HepG2 (cell line): Measurements from ENCODE around the gene WDCP. TPM values are rescaled to one million over a fixed set of nuclear protein-coding genes. Genes with fewer than 3 reads are reported as not detected.

Experiments
- ATAC-seq: fragments of 200-7000 bp; cut with Tn5 transposase; 3 replicates; pipeline ENCODE4 v1.9.1; 2020; ENCODE audit warnings: mild to moderate bottlenecking, moderate library complexity
- BruUV-seq: library from RNA; stranded (reverse); fragments of 400-500 nt; replicated peaks from 2 replicates; lab custom pipeline; 2021; lab: Mats Ljungman, UMichigan
- CTCF ChIA-PET: fragments of 300-600 bp; formaldehyde crosslinking; extraction: SDS; loops from one replicate; lab custom pipeline; 2021; ENCODE audit warnings: low total read pairs, inconsistent platforms, low intra/inter-chr PET ratio; lab: Yijun Ruan, JAX
- POLR2A ChIA-PET: fragments of 350-600 bp; sonication (Branson Sonifier 250); formaldehyde crosslinking; loops from one replicate; lab custom pipeline; 2020; ENCODE audit warnings: antibody characterized with exemption, inconsistent platforms; lab: Yijun Ruan, JAX
- DNase-seq: peaks from one replicate; pipeline ENCODE4 v3.0.0-alpha.2; 2015; ENCODE audit warnings: low spot score
- FAIRE-seq: peaks from 3 replicates; lab custom pipeline; 2011; peaks lifted over from hg19 to GRCh38; lab: Jason Lieb, UNC
- H2AFZ ChIP-seq: one replicate; pipeline ENCODE4 v1.6.1; 2011; ENCODE audit warnings: low read length, inconsistent platforms
- H3K27ac ChIP-seq: fragments of 300-600 bp; 3 replicates; pipeline ENCODE4 v1.8.0; 2011; ENCODE audit warnings: mixed run types, mild to moderate bottlenecking, mixed read lengths, low read length, inconsistent platforms; ENCODE audit not compliant: insufficient read depth; ENCODE audit errors: extremely low read length
- H3K27me3 ChIP-seq, 2 experiments: fragments of 200-600 bp in 1 of 2; 2 replicates in 1 of 2; 3 replicates in 1 of 2; pipeline versions ENCODE4 v1.6.0 to v1.8.0; 2011; ENCODE audit warnings: low read length in 2 of 2, mild to moderate bottlenecking in 2 of 2, moderate library complexity in 2 of 2, inconsistent platforms in 1 of 2; ENCODE audit not compliant: insufficient read depth in 2 of 2, control insufficient read depth in 1 of 2
- H3K36me3 ChIP-seq, 2 experiments: fragments of 200-600 bp in 1 of 2; replicated peaks in 1 of 2; 2 replicates in 1 of 2; 3 replicates in 1 of 2; pipeline versions ENCODE4 v1.5.1 to v1.8.0; 2011; ENCODE audit warnings: low read length in 2 of 2, inconsistent platforms in 1 of 2; ENCODE audit not compliant: insufficient read depth in 2 of 2, control insufficient read depth in 1 of 2
- H3K4me1 ChIP-seq: 2 replicates; pipeline ENCODE4 v1.5.1; 2012; ENCODE audit warnings: low read length, inconsistent platforms; ENCODE audit not compliant: insufficient read depth
- H3K4me2 ChIP-seq: 2 replicates; pipeline ENCODE4 v1.6.0; 2011; ENCODE audit warnings: low read depth, low read length, inconsistent platforms
- H3K4me3 ChIP-seq, 3 experiments: fragments of 200-600 bp in 1 of 3; sonication (generic), shearing (Covaris generic) in 1 of 3; replicated peaks in 1 of 3; 2 replicates each; pipeline ENCODE4 v1.5.1; 2011 to 2016; ENCODE audit warnings: low read length in 3 of 3, inconsistent platforms in 2 of 3, low read depth in 2 of 3, mild to moderate bottlenecking in 2 of 3, control low read depth in 1 of 3, mixed read lengths in 1 of 3; ENCODE audit not compliant: insufficient read depth in 1 of 3
- H3K79me2 ChIP-seq: one replicate; pipeline ENCODE4 v1.6.1; 2011; ENCODE audit warnings: low read length, inconsistent platforms; ENCODE audit not compliant: insufficient read depth
- H3K9ac ChIP-seq: 2 replicates; pipeline ENCODE4 v1.6.0; 2011; ENCODE audit warnings: mild to moderate bottlenecking, low read depth, low read length, inconsistent platforms; ENCODE audit not compliant: insufficient read depth
- H3K9me3 ChIP-seq: 2 replicates; pipeline ENCODE4 v1.5.1; 2012; ENCODE audit warnings: mild to moderate bottlenecking, low read length
- H4K20me1 ChIP-seq: 2 replicates; pipeline ENCODE4 v1.6.0; 2011; ENCODE audit warnings: inconsistent platforms, mild to moderate bottlenecking, low read length, moderate library complexity; ENCODE audit not compliant: insufficient read depth
- BRF2 ChIP-seq: sonication (generic); formaldehyde crosslinking; IDR thresholded peaks from 2 replicates; pipeline ENCODE4 v1.8.1; 2022; ENCODE audit warnings: mild to moderate bottlenecking, missing genetic modification reagents
- CBX5 ChIP-seq: sonication (generic); formaldehyde crosslinking; IDR thresholded peaks from 2 replicates; pipeline ENCODE4 v1.4.0; 2020; ENCODE audit warnings: missing genetic modification reagents, borderline replicate concordance
- E2F5 ChIP-seq: sonication (generic); formaldehyde crosslinking; conservative IDR thresholded peaks from 2 replicates; pipeline ENCODE4 v1.4.0; 2020; ENCODE audit warnings: missing genetic modification reagents
- KAT7 ChIP-seq: IDR thresholded peaks from 2 replicates; pipeline ENCODE4 v1.6.1; 2018; ENCODE audit warnings: borderline replicate concordance, missing compliant biosample characterization
- NFE2 ChIP-seq: sonication (generic); formaldehyde crosslinking; IDR thresholded peaks from 2 replicates; pipeline ENCODE4 v1.4.0; 2020; ENCODE audit warnings: missing genetic modification reagents
- NR2F1 ChIP-seq, 2 experiments: fragments of 450-650 bp in 1 of 2; formaldehyde crosslinking in 1 of 2; IDR thresholded peaks; 2 replicates each; pipeline versions ENCODE4 v1.5.0 to v1.6.1; 2016 to 2020; ENCODE audit warnings: mild to moderate bottlenecking in 1 of 2, missing compliant biosample characterization in 1 of 2, missing genetic modification reagents in 1 of 2, moderate library complexity in 1 of 2
- TRAFD1 ChIP-seq: sonication (generic); formaldehyde crosslinking; IDR thresholded peaks from 2 replicates; pipeline ENCODE4 v1.5.1; 2020; ENCODE audit warnings: missing genetic modification reagents, mild to moderate bottlenecking, borderline replicate concordance
- XBP1 ChIP-seq: sonication (generic); formaldehyde crosslinking; IDR thresholded peaks from 2 replicates; pipeline ENCODE4 v1.5.0; 2020; ENCODE audit warnings: missing genetic modification reagents
- ZBTB25 ChIP-seq: IDR thresholded peaks from 2 replicates; pipeline ENCODE4 v1.6.1; 2018; ENCODE audit warnings: missing genetic modification reagents
- ZNF138 ChIP-seq: sonication (generic); formaldehyde crosslinking; IDR thresholded peaks from 2 replicates; pipeline ENCODE4 v1.5.0; 2020; ENCODE audit warnings: mild to moderate bottlenecking, low read depth, missing genetic modification reagents
- ZNF264 ChIP-seq: sonication (generic); formaldehyde crosslinking; IDR thresholded peaks from 2 replicates; pipeline ENCODE4 v1.4.0; 2020; ENCODE audit warnings: missing genetic modification reagents
- ZNF382 ChIP-seq: sonication (generic); formaldehyde crosslinking; IDR thresholded peaks from 2 replicates; pipeline ENCODE4 v1.5.0; 2020; ENCODE audit warnings: missing genetic modification reagents, mild to moderate bottlenecking, borderline replicate concordance
- ZNF383 ChIP-seq: sonication (generic); formaldehyde crosslinking; IDR thresholded peaks from 2 replicates; pipeline ENCODE4 v1.4.0; 2020; ENCODE audit warnings: missing genetic modification reagents, mild to moderate bottlenecking, borderline replicate concordance
- ZNF557 ChIP-seq: sonication (generic); formaldehyde crosslinking; IDR thresholded peaks from 2 replicates; pipeline ENCODE4 v1.4.0; 2020; ENCODE audit warnings: missing genetic modification reagents
- ZSCAN5A ChIP-seq: sonication (generic); formaldehyde crosslinking; IDR thresholded peaks from 2 replicates; pipeline ENCODE4 v1.8.0; 2022; ENCODE audit warnings: mild to moderate bottlenecking, missing genetic modification reagents, borderline replicate concordance
- whole genome bisulfite sequencing: methylation state at CpG from one replicate; pipeline ENCODE4 v1.1.6; 2017; ENCODE audit warnings: low lambda C conversion rate; 5-methylcytosine and 5-hydroxymethylcytosine counted together
- in situ Hi-C: cut with HindIII; loops from 2 replicates; pipeline ENCODE4 v1.10.0; 2017; ENCODE audit warnings: low pct_unique_long_range_greater_than_20kb; ENCODE audit not compliant: extremely low pct_ligation_motif_present
- intact Hi-C: fragments of 100-400 bp; cut with micrococcal nuclease; formaldehyde crosslinking; loops from one replicate; pipeline ENCODE4 v1.10.0; 2022; ENCODE audit not compliant: unreplicated experiment
- polyA plus RNA-seq, 8 experiments: library from polyadenylated mRNA; depleted of rRNA in 3 of 8; stranded (reverse) in 7 of 8; unstranded in 1 of 8; fragments of >200 nt; fragmentation: Illumina TruSeq in 4 of 8; extraction: Trizol in 4 of 8; gene quantifications; 2 replicates each; pipeline versions ENCODE4 v1.2.1 to v1.2.3, GENCODE V29; 2011 to 2016; ENCODE audit warnings: low read depth in 4 of 8, missing spikeins in 1 of 8, mixed read lengths in 1 of 8; ENCODE audit not compliant: insufficient read depth in 1 of 8
- total RNA-seq, 5 experiments: library from RNA; depleted of rRNA; stranded (reverse); fragments of >200 nt; fragmentation: Illumina TruSeq; extraction: Trizol; gene quantifications; 2 replicates each; pipeline ENCODE4 v1.2.3, GENCODE V29; 2016; ENCODE audit warnings: low read depth in 1 of 5

WDCP gene
- total and polyA plus RNA-seq, 2 of the 13 experiments (the other 11 are each of a cell fraction or from before 2014, with no cell fraction given), result 17.4 to 22.6 TPM

- ChIA-PET CTCF (interaction anchor here (2.3 kb wide), 1 partner anchor 88 kb away, joined by 10 read pairs; no protein-coding TSS in a partner anchor), POLR2A (interaction anchor here (0.6 to 2.6 kb wide), 22 partner anchors 8 to 717 kb away, joined by 3 to 66 read pairs (median 4); partner anchors contain the start of genes ATAD2B, CENPO, FAM228B and FKBP1B)
- Histone ChIP-seq H3K9me3 (no peaks in the 10 kb centered on the region), H3K9ac (peak within 1 kb of the TSS; percentile 85), H3K79me2 (peaks cover 28% of the 10 kb centered on the region), H3K36me3 (peaks cover 7 to 22% of the 10 kb centered on the region in 2 experiments), H3K4me3 (peak within 1 kb of the TSS; percentile 76 to 100 (median 94)), H3K27me3 (no peaks in the 10 kb centered on the region; a peak in 1 of 5 replicates), H3K4me2 (peak within 1 kb of the TSS; percentile 72), H4K20me1 (no peaks in the 10 kb centered on the region), H2AFZ (peak within 1 kb of the TSS; percentile 87), H3K4me1 (peaks cover 15% of the 10 kb centered on the region), H3K27ac (peak within 1 kb of the TSS; percentile 59)
- DNase-seq (peak; percentile 99), ATAC-seq (peak; percentile 95), FAIRE-seq (peak; percentile 90)
- in situ Hi-C loops, result no loop called here
- 2% methylated on average over 64 of the region's 64 CpGs for WGBS
- intact Hi-C loops, result loop anchor here (1.0 to 2.0 kb wide), 3 partner anchors 29 to 135 kb away; partner anchors contain the start of genes UBXN2A and WDCP
- BruUV-seq, result TSS peak; percentile 59
- TF ChIP-seq KAT7 (CRISPR knock-in tag) (peak; percentile 95), NFE2 (no peak), ZNF557 (CRISPR knock-in tag) (0 out of 2 replicates have a peak, but pooled peaks have one; percentile 20), ZBTB25 (CRISPR knock-in tag) (peak; percentile 100), ZNF383 (CRISPR knock-in tag) (0 out of 2 replicates have a peak, but pooled peaks have one; percentile 70), ZNF264 (CRISPR knock-in tag) (peak; percentile 94), TRAFD1 (CRISPR knock-in tag) (no peak), ZNF138 (CRISPR knock-in tag) (no peak), BRF2 (CRISPR knock-in tag) (peak; percentile 92; the same call in 1 of the 2 replicates), E2F5 (peak; percentile 68), ZNF382 (CRISPR knock-in tag) (no peak), NR2F1 (CRISPR knock-in tag; IDR thresholded peaks at IDR 0.05) (no peak), CBX5 (CRISPR knock-in tag) (peak; percentile 100; the same call in 1 of the 2 replicates), XBP1 (peak; percentile 48; the same call in 1 of the 2 replicates), ZSCAN5A (peak; percentile 86; the same call in 1 of the 2 replicates)
These were observed 29.0 kb upstream of the WDCP start, which contains the start of gene SF3B6 for GRCh38 chr2:24075915-24076848. Gene SF3B6 (minus strand): TSS chr2:24076326. CDS start chr2:24076229, 97 bp downstream.
